H1 (cell line): ENCODE measurements around the gene SATB2. TPM values are rescaled to one million over a fixed set of nuclear protein-coding genes. Genes with fewer than 3 reads are reported as not detected.
A peak's percentile ranks its signal among the peaks of the same experiment; 100 is the strongest.

ENCODE experiments used
- CHD7 ChIP-seq: fragments of 300-600 bp; sonication (generic); IDR thresholded peaks from 2 replicates; pipeline ENCODE4 v1.7.1; 2012; ENCODE audit warnings: low read length, moderate library complexity, mild to moderate bottlenecking, inconsistent platforms; ENCODE audit not compliant: insufficient replicate concordance
- CREB1 ChIP-seq: IDR thresholded peaks from 2 replicates; pipeline ENCODE4 v1.6.1; 2012; ENCODE audit warnings: inconsistent platforms
- JUN ChIP-seq: IDR thresholded peaks from 2 replicates; pipeline ENCODE4 v1.6.1; 2011; ENCODE audit warnings: low read depth, mild to moderate bottlenecking, improper control_type of control experiment, low read length
- PHF8 ChIP-seq: fragments of 200-600 bp; sonication (generic); conservative IDR thresholded peaks from 2 replicates; pipeline ENCODE4 v1.7.1; 2012; ENCODE audit warnings: low read depth, mild to moderate bottlenecking, inconsistent platforms, low read length, moderate library complexity
- POLR2A ChIP-seq, 2 experiments: IDR thresholded peaks; 1 replicate in 1 of 2; 2 replicates in 1 of 2; pipeline ENCODE4 v1.6.1; 2011; ENCODE audit warnings: low read depth in 2 of 2, low read length in 2 of 2, mild to moderate bottlenecking in 2 of 2; ENCODE audit errors: control extremely low read depth in 1 of 2
- RFX5 ChIP-seq: IDR thresholded peaks from 2 replicates; pipeline ENCODE4 v1.6.1; 2011; ENCODE audit warnings: low read depth, low read length, improper control_type of control experiment, borderline replicate concordance
- SRF ChIP-seq: IDR thresholded peaks from 2 replicates; pipeline ENCODE4 v1.6.1; 2011; ENCODE audit warnings: mild to moderate bottlenecking, low read depth, low read length, moderate library complexity
- TCF12 ChIP-seq: IDR thresholded peaks from 2 replicates; pipeline ENCODE4 v1.6.1; 2011; ENCODE audit warnings: low read depth, mild to moderate bottlenecking, low read length
- TEAD4 ChIP-seq: IDR thresholded peaks from 2 replicates; pipeline ENCODE4 v1.6.1; 2012; ENCODE audit warnings: low read depth, low read length, inconsistent platforms, mixed read lengths
- USF2 ChIP-seq: IDR thresholded peaks from 2 replicates; pipeline ENCODE4 v1.6.1; 2011; ENCODE audit warnings: low read length, improper control_type of control experiment
- polyA plus RNA-seq, 7 experiments: library from polyadenylated mRNA; depleted of rRNA in 3 of 7; stranded (reverse) in 5 of 7; unstranded in 2 of 7; fragments of >200 nt in 5 of 7; fragments of 200-250 nt in 2 of 7; gene quantifications; 1 replicate in 5 of 7; 2 replicates in 1 of 7; 4 replicates in 1 of 7; pipeline versions ENCODE4 v1.2.1 to v1.2.3, GENCODE V29; 2011 to 2013; ENCODE audit warnings: missing spikeins in 2 of 7, mixed read lengths in 2 of 7
- total RNA-seq: library from RNA; stranded (reverse); fragmentation: NEBNext Ultra II Directional; extraction: Animal tissue kit (Norgen Biotek cat#: 25700); gene quantifications from 2 replicates; pipeline ENCODE4 v1.2.1, GENCODE V29; 2021

The SATB2 gene
- total and polyA plus RNA-seq, 2 of the 8 experiments (the other 6 are each of a cell fraction or from before 2014, with no cell fraction given): 1.3 to 5.7 TPM

- TF ChIP-seq CHD7 (no peak), RFX5 (no peak), SRF (no peak), POLR2A (IDR thresholded peaks at IDR 0.05; ENCODE audit: control extremely low read depth in 1 of 2, low read depth in 2 of 2, low read length in 2 of 2) (no peak; a peak in 1 of 3 replicates), JUN (no peak), CREB1 (no peak), PHF8 (peak; percentile 48; the same call in 1 of the 2 replicates), TCF12 (no peak), USF2 (no peak), TEAD4 (no peak; the same call in 1 of the 2 replicates)
Observed at GRCh38 chr2:199459286-199460100, 1.8 kb upstream of the SATB2 start (continued).
